GM21526 (cell line): Measurements from ENCODE around the gene PCDHGA8.
"Not testable (repeated sequence)": the region's sequence is repeated elsewhere in the genome, so short reads cannot be mapped to it uniquely, and the experiment has no call there.

Source experiments
- ATAC-seq: cut with Tn5 transposase; IDR thresholded peaks from one replicate; pipeline ENCODE4 v1.9.1; 2021; ENCODE audit warnings: moderate library complexity; ENCODE audit not compliant: unreplicated experiment, low FRiP score

The PCDHGA8 gene

DNA sequence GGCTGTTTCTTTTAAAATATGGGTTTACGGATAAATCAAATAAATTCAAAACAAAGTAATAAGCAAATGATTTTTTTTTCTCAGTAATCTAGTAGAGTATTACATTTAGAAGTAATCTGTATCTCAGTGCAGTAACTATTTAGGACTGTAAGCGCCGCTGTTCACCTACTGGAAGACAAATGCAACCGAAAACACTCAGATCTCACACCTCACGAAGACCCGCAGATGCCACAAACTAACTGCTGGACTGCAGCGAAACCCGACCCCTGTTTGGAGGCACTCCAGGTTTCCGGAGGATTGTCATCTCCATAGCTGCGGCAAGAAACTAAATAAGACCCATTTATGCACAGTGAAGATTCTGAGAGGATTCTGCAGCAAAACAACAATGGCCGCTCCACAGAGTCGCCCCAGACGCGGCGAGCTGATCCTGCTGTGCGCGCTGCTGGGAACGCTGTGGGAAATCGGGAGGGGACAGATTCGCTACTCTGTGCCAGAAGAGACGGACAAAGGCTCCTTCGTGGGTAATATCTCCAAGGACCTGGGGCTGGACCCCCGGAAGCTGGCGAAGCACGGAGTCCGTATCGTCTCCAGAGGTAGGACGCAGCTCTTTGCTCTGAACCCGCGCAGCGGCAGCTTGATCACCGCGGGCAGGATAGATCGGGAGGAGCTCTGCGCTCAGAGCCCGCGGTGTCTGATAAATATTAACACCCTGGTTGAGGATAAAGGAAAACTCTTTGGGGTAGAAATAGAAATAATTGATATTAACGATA, at the start of gene PCDHGA8:
Gene PCDHGA8 (plus strand): TSS at position 205 of the 770 bp plus-strand sequence. CDS start 181 bp downstream, at position 386.
- no peak for ATAC-seq

DNA sequence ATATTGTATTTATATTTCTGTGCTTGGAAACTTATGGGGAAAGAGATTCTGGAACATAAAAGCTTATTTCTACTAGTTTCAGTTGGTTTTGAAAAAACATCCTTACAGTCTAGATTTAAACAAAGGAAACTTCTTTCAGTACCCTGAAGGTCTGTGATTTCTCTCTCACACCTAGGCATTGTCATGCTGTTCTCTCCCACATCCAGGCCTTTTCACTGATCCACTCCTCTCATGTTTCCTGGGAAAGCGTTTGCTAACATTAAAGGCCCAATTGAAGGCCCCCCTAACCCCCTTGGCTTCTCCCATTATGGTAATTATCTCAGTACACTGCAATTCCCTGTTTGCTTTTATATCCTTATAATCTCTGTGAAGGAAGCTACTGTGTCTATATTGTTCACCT, 49.7 kb upstream of the PCDHGA8 start:
- ATAC-seq: no peak

DNA sequence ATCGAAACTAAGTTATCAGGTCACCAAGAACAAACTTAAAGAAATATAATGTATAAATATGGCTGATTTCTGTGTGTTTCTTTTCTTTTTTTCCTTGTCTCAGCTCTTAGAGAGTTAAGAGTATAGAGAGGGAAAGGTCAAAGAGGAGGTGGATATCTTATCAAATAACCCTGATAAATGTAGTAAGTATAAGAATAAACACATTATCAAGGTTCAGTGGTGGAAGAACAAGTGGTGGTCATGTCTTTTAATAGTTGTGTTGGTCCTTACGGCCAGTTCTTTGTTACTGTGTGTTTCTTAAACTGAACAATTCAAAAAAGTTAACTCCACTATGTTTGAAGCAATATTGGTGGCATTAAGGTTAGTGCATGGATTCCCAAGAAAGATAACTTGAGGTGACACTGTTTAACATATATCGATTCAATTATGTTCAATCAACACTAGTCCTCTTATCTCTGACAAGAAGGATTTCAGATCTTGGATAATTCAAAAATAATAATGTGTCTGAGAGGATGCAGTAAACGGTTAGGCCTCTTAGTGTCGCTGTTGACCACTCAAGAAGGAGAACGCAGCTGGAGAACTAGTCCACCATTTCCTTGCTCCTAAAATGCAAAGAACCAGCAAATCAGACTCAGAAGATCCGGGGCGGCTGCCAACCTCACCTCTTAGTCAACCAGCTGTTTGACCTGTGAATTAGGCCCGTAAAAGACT, 49.0 kb upstream of the PCDHGA8 start, which contains the start of gene PCDHGA3:
Gene PCDHGA3 (plus strand): TSS at position 588 of the 711 bp plus-strand sequence. CDS start 205 bp downstream, outside the sequence.
- ATAC-seq: no peak

DNA sequence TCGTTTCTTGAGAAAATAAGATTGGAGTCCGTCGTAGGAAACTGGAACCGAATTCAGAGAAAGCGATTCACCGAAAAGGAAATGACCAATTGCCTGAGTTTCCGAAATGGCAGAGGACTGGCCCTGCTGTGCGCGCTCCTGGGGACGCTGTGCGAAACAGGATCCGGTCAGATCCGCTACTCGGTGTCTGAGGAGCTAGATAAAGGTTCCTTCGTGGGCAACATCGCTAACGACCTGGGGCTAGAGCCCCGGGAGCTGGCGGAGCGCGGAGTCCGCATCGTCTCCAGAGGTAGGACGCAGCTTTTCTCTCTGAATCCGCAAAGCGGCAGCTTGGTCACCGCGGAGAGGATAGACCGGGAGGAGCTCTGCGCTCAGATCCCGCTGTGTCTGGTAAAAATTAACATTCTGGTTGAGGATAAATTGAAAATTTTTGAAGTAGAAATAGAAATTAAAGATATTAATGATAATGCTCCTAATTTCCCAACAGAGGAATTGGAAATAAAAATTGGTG, 48.4 kb upstream of the PCDHGA8 start:
- ATAC-seq: no peak

DNA sequence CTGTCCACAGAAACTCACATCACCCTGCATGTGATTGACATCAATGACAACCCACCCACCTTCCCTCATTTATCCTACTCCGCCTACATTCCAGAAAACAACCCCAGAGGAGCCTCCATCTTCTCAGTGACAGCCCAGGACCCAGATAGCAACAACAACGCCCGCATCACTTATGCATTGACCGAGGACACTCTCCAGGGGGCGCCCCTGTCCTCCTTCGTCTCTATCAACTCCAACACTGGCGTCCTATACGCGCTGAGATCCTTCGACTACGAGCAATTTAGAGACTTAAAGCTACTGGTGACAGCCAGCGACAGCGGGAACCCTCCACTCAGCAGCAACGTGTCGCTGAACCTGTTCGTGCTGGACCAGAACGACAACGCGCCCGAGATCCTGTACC, 47.1 kb upstream of the PCDHGA8 start:
- no peak for ATAC-seq

GRCh38 chr5:141346017-141346416, 46.4 kb upstream of the PCDHGA8 start:
- ATAC-seq: not testable (repeated sequence)

DNA sequence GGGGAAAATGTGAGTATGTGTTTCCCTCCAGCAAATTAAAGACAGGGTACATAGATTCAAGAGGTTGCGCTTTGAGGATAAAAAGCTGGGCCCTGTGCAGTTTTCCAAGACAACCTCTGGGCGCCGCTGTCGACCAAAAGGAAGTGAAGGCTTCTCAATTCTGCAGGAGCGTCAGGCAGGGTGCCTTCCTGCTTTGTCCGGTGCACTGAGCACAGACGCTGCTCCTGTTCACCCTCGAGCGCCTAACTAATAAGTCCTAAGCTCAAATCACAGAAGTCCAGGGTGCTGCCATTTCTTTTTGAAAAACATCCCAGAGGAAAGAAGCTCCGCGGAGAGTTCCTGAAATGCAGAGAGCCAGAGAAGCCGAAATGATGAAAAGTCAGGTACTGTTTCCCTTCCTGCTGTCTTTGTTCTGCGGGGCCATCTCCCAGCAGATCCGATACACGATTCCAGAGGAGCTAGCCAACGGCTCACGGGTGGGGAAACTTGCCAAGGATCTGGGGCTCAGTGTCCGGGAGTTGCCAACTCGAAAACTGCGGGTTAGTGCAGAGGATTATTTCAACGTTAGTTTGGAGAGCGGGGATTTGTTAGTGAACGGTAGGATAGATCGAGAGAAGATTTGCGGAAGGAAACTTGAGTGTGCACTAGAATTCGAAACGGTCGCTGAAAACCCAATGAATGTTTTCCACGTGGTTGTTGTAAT, 42.4 kb upstream of the PCDHGA8 start, which contains the start of gene PCDHGB1:
Gene PCDHGB1 (plus strand): TSS at position 183 of the 703 bp plus-strand sequence. CDS start 162 bp downstream, at position 345.
- no peak for ATAC-seq

GRCh38 chr5:141351591-141351990, 40.8 kb upstream of the PCDHGA8 start:
- no peak for ATAC-seq

DNA sequence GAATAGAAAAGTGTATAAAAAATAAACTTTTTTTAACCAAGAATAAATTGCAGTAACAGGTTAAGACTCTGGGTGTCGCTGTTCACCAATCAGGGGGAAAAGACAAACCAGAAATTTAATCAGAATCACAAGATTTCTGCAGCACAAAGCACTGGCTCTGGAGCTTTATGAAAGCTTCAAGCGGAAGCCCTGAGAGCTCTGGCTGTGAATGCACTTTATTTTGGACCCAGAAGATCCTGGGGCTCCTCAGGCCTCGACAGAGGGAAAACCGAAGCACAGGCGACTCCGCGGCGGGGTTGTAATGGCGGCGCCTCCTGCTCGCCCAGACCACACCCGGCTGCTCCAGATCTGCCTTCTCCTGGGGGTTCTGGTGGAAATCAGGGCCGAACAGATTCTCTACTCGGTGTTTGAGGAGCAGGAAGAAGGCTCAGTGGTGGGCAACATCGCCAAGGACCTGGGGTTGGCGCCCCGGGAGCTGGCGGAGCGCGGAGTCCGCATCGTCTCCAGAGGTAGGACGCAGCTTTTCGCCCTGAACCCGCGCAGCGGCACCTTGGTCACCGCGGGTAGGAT, 37.4 kb upstream of the PCDHGA8 start, which contains the start of gene PCDHGA4:
Gene PCDHGA4 (plus strand): TSS at position 122 of the 570 bp plus-strand sequence. CDS start 87 bp downstream, at position 209.
- ATAC-seq: no peak

GRCh38 chr5:141355641-141356040, 36.8 kb upstream of the PCDHGA8 start:
- ATAC-seq: no peak

GRCh38 chr5:141356133-141356532, 36.3 kb upstream of the PCDHGA8 start:
- ATAC-seq: no peak

GRCh38 chr5:141356950-141357349, 35.5 kb upstream of the PCDHGA8 start:
- ATAC-seq: no peak

- no peak for ATAC-seq
These were observed 32.5 kb upstream of the PCDHGA8 start, which contains the start of gene PCDHGB2 for GRCh38 chr5:141359790-141360426. PCDHGB2 (plus strand) TSS chr5:141359994; CDS start chr5:141360136, 142 bp downstream.

GRCh38 chr5:141360685-141361084, 31.7 kb upstream of the PCDHGA8 start:
- ATAC-seq: no peak

DNA sequence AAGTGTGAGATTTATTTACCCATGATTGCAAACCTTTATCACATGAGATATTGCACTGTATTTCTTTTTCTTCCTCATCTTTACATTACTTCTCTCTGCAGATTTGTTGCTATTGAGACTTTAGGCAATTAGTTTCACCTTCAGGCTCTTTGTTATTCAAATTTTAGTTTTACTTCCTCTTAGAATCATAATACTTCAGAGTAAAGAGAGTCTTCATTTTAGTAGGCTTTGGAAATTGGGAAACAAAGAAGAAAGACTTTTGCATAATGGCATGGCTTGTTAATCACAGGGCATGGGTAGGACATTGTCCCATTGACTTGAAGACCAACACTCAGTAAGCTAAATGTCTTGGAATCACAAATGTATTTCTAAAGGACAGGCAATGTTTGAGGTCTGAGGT, 29.7 kb upstream of the PCDHGA8 start:
- no peak for ATAC-seq

DNA sequence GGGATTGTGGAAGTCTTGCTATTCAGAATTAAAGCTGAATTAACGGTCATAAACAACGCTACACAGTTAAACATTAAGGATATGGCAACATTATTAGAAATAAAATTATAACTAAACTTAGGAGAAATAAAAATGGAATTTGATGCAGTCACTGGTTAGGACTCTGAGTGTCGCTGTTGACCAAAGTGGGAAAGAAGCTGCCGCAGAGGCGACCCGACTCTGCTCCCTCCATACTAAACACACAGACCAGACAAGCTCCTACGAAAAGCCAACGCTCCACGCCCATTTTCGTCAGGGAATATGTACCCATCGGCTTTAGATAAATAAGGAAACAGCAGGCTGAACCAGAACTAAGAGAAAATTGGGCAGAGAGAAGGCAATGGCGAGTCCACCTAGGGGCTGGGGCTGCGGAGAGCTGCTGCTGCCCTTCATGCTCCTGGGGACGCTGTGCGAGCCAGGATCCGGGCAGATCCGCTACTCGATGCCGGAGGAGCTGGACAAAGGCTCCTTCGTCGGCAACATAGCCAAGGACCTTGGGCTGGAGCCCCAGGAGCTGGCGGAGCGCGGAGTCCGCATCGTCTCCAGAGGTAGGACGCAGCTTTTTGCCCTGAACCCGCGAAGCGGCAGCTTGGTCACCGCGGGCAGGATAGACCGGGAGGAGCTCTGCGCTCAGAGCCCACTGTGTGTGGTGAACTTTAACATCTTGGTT, 28.3 kb upstream of the PCDHGA8 start, which contains the start of gene PCDHGA5:
Gene PCDHGA5 (plus strand): TSS at position 211 of the 709 bp plus-strand sequence. CDS start 169 bp downstream, at position 380.
- ATAC-seq: no peak

DNA sequence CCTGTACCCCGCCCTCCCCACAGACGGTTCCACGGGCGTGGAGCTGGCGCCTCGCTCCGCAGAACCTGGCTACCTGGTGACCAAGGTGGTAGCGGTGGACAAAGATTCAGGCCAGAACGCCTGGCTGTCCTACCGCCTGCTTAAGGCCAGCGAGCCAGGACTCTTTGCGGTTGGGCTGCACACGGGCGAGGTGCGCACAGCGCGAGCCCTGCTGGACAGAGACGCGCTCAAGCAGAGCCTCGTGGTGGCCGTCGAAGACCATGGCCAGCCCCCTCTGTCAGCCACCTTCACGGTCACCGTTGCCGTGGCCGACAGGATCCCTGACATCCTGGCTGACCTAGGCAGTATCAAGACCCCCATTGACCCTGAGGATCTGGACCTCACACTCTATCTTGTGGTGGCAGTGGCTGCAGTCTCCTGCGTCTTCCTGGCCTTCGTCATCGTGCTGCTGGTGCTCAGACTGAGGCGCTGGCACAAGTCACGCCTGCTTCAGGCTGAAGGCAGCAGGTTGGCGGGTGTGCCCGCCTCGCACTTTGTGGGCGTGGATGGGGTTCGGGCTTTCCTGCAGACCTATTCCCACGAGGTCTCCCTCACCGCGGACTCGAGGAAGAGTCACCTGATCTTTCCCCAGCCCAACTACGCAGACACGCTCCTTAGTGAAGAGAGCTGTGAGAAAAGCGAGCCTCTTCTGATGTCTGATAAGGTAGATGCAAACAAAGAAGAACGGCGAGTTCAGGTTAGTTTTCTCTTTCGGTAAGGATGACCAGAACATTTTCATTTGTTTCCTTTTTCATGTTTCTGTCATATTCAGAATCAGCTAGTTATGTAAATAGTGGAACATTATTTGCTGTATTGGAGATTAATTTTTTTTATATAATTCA, 26.2 kb upstream of the PCDHGA8 start:
- ATAC-seq: no peak
